Endothelial cell (in vitro differentiated cells): ENCODE results near the gene C12orf50. TPM values are rescaled to one million over a fixed set of nuclear protein-coding genes. Genes with fewer than 3 reads are reported as not detected.

Source experiments
- DNase-seq: peaks from one replicate; pipeline ENCODE4 v3.0.0; 2021; ENCODE audit warnings: low spot score
- H3K27ac Mint-ChIP-seq: one replicate; pipeline ENCODE4 v1.8.0; 2021; ENCODE audit warnings: mixed read lengths, inconsistent platforms; ENCODE audit not compliant: unreplicated experiment
- H3K27me3 Mint-ChIP-seq: one replicate; pipeline ENCODE4 v1.8.0; 2021; ENCODE audit warnings: mild to moderate bottlenecking, moderate library complexity, mixed read lengths, inconsistent platforms; ENCODE audit not compliant: unreplicated experiment
- H3K36me3 Mint-ChIP-seq: one replicate; pipeline ENCODE4 v1.8.0; 2021; ENCODE audit warnings: mild to moderate bottlenecking, low read depth, mixed read lengths, inconsistent platforms; ENCODE audit not compliant: unreplicated experiment
- H3K4me1 Mint-ChIP-seq: one replicate; pipeline ENCODE4 v1.8.0; 2021; ENCODE audit warnings: mild to moderate bottlenecking, mixed read lengths, inconsistent platforms; ENCODE audit not compliant: unreplicated experiment
- H3K4me3 Mint-ChIP-seq: one replicate; pipeline ENCODE4 v1.8.0; 2021; ENCODE audit warnings: mild to moderate bottlenecking, mixed read lengths, inconsistent platforms; ENCODE audit not compliant: unreplicated experiment
- H3K9me3 Mint-ChIP-seq: one replicate; pipeline ENCODE4 v1.8.0; 2021; ENCODE audit warnings: mixed read lengths, inconsistent platforms; ENCODE audit not compliant: unreplicated experiment
- total RNA-seq: library from RNA; stranded (reverse); fragmentation: NEBNext Ultra II Directional; extraction: Animal tissue kit (Norgen Biotek cat#: 25700); gene quantifications from one replicate; pipeline ENCODE4 v1.2.1, GENCODE V29; 2021; ENCODE audit not compliant: unreplicated experiment
- TF ChIP-seq, protein P1 (sequence below): fragments of 200-600 bp; sonication (generic); IDR thresholded peaks from one replicate; pipeline ENCODE4 v1.5.0; 2021; ENCODE audit warnings: antibody characterized with exemption; ENCODE audit not compliant: unreplicated experiment

C12orf50 gene
- total RNA-seq, 1 donor from 2014 or later = not detected

DNA sequence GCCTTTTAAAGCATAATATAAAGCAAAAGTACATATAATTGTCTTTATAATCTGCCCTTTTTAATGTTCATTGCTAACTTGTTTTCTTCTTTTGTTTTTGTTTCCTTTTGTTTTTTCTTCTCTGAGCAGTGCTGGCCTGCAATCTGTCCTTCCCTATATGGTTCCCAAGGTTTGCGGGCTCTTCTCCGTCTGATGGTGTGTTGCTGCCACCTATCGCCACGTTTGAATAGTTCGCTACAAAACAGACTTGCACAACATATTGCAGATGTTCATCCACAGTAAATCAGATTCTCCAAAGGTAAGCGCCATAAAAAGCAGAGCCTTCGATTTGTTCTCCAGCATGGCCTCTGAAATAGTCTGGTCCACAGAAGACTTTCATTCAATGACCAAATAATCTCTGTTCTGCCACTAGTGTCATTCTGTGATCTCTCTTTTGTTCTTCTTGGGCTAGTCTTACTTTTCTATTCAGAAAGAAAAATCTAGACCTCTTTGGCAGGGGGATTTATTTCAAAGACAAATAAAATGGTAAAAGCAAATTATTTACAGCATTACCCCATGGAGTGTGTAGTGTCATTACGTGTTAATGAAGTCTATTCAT lies 33.5 kb downstream of the C12orf50 start:
- Mint-ChIP-seq H3K27me3 (no peaks in the 10 kb centered on the region), H3K36me3 (no peaks in the 10 kb centered on the region), H3K9me3 (no peaks in the 10 kb centered on the region), H3K4me1 (no peaks in the 10 kb centered on the region), H3K4me3 (no peak overlapping the region), H3K27ac (no peak overlapping the region)
- TF ChIP-seq, protein P1, sequence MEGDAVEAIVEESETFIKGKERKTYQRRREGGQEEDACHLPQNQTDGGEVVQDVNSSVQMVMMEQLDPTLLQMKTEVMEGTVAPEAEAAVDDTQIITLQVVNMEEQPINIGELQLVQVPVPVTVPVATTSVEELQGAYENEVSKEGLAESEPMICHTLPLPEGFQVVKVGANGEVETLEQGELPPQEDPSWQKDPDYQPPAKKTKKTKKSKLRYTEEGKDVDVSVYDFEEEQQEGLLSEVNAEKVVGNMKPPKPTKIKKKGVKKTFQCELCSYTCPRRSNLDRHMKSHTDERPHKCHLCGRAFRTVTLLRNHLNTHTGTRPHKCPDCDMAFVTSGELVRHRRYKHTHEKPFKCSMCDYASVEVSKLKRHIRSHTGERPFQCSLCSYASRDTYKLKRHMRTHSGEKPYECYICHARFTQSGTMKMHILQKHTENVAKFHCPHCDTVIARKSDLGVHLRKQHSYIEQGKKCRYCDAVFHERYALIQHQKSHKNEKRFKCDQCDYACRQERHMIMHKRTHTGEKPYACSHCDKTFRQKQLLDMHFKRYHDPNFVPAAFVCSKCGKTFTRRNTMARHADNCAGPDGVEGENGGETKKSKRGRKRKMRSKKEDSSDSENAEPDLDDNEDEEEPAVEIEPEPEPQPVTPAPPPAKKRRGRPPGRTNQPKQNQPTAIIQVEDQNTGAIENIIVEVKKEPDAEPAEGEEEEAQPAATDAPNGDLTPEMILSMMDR = peak; percentile 66
- DNase-seq = peak; percentile 62

DNA sequence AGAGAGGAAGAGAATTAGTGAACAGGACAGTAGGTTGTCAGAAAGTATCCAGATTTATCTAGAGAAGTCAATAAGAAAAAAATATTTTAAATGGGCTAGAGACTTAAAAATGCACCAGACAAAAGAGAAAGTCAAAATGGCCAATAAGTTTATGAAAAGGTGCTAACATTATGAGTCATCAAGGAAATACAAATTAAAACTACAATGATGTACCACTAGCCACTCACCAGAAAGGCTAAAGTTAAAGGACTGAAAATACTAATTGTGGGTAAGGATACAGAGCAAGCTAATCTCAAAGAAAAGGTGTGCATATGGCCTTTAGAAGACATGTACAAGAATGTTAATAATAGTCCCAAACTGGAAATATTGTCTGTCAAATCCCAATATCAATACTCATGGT lies 37.7 kb downstream of the C12orf50 start:
- DNase-seq = no peak
- Mint-ChIP-seq H3K27me3 (no peaks in the 10 kb centered on the region), H3K4me1 (no peaks in the 10 kb centered on the region), H3K9me3 (no peaks in the 10 kb centered on the region), H3K27ac (no peak overlapping the region), H3K4me3 (no peak overlapping the region), H3K36me3 (no peaks in the 10 kb centered on the region)
- TF ChIP-seq, protein P1 = no peak

DNA sequence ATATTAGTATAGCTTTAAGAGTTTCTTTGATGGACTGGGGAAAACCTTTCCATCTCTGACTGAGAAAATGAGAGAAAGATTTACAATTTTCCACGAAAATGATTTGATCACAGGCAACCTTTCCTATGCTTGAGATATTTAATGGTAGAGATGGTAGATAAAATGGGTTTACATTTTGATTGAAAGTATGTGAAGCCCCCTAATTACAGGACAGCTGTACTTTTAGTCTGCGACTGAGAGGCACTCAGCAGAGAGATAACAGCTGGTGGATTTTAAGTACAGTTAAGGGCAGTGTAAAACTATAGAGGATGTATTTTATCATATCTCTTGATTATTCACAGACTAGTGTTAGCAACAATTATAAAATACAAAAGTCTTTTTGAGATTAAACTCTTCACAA lies 40.7 kb downstream of the C12orf50 start:
- Mint-ChIP-seq H3K27ac (no peak overlapping the region), H3K27me3 (no peaks in the 10 kb centered on the region), H3K4me1 (no peaks in the 10 kb centered on the region), H3K36me3 (no peaks in the 10 kb centered on the region), H3K9me3 (no peaks in the 10 kb centered on the region), H3K4me3 (no peak overlapping the region)
- TF ChIP-seq, protein P1 = no peak
- DNase-seq = no peak

DNA sequence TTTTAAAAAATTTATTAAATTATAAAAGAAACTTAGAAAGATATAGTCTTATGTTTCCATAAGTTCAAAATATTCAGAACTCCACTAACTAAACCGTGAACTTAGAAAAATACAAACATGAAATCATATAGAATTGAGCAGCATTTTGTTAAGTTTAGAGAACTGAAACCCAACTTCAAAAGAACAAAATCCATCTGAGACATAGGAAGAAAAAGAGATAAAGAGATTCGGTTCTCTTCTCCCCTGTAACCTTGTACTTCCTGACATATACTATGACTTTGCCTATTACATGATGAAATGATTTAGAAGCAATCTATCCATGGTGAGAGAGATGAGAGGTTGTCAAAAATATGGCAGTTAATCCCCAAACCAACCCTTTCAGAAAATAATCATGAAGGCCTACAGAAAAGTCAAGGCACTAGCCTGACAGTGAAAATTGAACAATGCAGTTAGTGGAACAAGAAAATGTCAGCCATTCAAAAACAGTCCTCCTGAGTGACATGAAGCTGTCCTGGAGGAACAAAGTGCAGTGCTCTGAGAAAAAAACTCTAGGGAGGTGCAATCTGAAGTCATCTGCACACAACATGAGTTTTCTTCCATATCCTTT lies 44.0 kb downstream of the C12orf50 start:
- Mint-ChIP-seq H3K27me3 (no peaks in the 10 kb centered on the region), H3K27ac (no peak overlapping the region), H3K9me3 (no peaks in the 10 kb centered on the region), H3K4me3 (no peak overlapping the region), H3K4me1 (no peaks in the 10 kb centered on the region), H3K36me3 (no peaks in the 10 kb centered on the region)
- no peak for DNase-seq
- TF ChIP-seq, protein P1 = no peak

DNA sequence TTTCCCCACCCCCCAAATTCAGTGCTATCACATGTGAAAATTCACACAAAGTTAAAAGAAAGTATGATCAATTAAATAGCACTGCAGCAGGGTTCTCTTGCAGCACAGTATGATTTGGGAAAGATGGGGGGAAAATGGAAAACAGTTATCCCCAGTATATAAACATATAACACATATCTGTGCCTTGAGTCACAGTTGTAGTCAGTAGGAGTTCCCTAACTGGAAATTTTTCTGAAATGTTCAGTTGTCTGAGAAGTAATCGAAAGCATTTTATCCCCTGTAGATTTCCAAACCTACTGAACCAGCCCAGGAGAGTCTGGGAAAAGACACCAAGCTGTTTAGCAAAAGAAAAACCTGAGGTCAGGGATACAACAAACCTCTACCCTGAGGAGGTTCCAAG lies 47.0 kb downstream of the C12orf50 start:
- no peaks in the 10 kb centered on the region for H3K4me1 Mint-ChIP-seq
- no peak overlapping the region for H3K4me3 Mint-ChIP-seq
- TF ChIP-seq, protein P1 = no peak
- H3K36me3 Mint-ChIP-seq = no peaks in the 10 kb centered on the region
- no peaks in the 10 kb centered on the region for H3K9me3 Mint-ChIP-seq
- no peak overlapping the region for H3K27ac Mint-ChIP-seq
- no peaks in the 10 kb centered on the region for H3K27me3 Mint-ChIP-seq
- no peak for DNase-seq
